ENCODE results near the gene TGM6.

TGM6 gene

DNA sequence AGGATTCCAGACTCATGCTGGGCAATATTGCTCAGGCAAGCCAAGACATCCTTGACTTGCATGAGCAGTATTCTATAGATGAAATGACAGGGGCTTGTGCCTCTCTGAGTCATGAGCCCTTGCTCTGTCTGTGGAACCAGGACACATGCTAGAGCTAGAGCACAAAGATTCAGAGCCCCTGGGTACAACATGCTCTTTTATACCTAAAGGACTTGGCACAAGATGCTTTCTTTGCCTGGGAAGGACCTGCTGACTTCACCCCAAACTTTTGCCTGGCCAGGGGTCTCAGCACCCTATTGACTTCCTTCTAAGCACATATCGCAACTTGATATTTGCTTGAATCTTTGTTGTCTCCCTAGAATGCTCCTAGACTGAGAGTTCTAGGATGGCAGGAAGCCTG, 27.4 kb downstream of the TGM6 start:
- in situ Hi-C loops (cut with HindIII; ENCODE audit: low pct_unique_long_range_greater_than_20kb, low sequenced_read_pairs), result no loop called here
- no peak for TF ChIP-seq JUND (IDR thresholded peaks at IDR 0.05; ENCODE audit: low read depth)
- DNase-seq (ENCODE audit: low read depth in 1 of 2, low spot score in 1 of 2), result no peak

- no peak for DNase-seq (ENCODE audit: low read depth in 1 of 2, low spot score in 1 of 2)
- in situ Hi-C loops (cut with HindIII; ENCODE audit: low pct_unique_long_range_greater_than_20kb, low sequenced_read_pairs), result no loop called here
- no peak for TF ChIP-seq JUND (IDR thresholded peaks at IDR 0.05; ENCODE audit: low read depth)
These were observed 36.0 kb downstream of the TGM6 start for GRCh38 chr20:2416541-2417212.

DNA sequence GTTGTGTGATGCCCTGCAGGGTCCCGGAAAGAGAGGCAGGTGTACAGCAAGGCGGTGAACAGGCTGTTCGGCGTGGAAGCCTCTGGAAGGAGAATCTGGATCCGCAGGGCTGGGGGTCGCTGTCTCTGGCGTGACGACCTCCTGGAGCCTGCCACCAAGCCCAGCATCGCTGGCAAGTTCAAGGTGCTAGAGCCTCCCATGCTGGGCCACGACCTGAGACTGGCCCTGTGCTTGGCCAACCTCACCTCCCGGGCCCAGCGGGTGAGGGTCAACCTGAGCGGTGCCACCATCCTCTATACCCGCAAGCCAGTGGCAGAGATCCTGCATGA, 36.5 kb downstream of the TGM6 start:
- DNase-seq (ENCODE audit: low read depth in 1 of 2, low spot score in 1 of 2), result no peak
- in situ Hi-C loops (cut with HindIII; ENCODE audit: low pct_unique_long_range_greater_than_20kb, low sequenced_read_pairs), result no loop called here
- TF ChIP-seq JUND (IDR thresholded peaks at IDR 0.05; ENCODE audit: low read depth), result no peak

- in situ Hi-C loops (cut with HindIII; ENCODE audit: low pct_unique_long_range_greater_than_20kb, low sequenced_read_pairs), result no loop called here
- no peak for TF ChIP-seq JUND (IDR thresholded peaks at IDR 0.05; ENCODE audit: low read depth)
These were observed 37.7 kb downstream of the TGM6 start for GRCh38 chr20:2418388-2418787.

DNA sequence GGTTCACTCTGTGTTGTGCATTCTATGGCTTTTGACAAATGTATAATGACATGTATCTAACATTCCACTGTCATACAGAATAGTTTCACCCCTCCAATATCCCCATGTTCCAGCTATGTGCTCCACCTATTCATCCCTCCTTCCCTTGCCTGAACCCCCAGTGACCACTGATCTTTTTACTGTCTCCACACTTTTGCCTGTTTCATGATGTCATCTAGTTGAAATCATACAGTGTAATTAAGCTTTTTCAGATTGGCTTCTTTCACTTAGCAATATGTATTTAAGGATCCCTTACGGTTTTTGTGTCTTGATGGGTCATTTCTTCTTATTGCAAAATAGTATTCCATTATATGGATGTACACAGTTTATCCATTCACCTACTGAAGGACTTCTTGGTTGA, 39.8 kb downstream of the TGM6 start:
- no peak for DNase-seq (ENCODE audit: low read depth in 1 of 2, low spot score in 1 of 2)
- in situ Hi-C loops (cut with HindIII; ENCODE audit: low pct_unique_long_range_greater_than_20kb, low sequenced_read_pairs), result no loop called here
- TF ChIP-seq JUND (IDR thresholded peaks at IDR 0.05; ENCODE audit: low read depth), result no peak

More at GRCh38 chr20:2418388-2418787, 37.7 kb downstream of the TGM6 start:
- peak in 1 of 2 experiments; percentile 6 for DNase-seq (ENCODE audit: low read depth in 1 of 2, low spot score in 1 of 2)

DNA sequence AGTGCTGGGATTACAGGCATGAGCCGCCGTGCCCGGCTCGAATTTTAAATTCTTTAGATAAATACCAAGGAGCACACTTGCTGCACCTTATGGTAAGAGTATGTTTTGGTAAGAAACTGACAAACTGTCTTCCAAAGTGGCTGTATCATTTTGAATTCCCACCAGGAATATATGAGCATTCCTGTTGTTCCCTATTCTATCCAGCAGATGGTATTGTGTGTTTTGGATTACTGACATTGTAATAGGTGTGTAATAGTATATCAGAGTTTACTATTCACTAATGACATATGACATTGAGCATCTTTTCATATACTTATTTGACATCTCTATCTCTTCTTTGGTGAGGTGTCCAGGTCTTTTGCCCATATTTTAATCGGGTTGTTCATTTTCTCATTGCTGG, 40.5 kb downstream of the TGM6 start:
- TF ChIP-seq JUND (IDR thresholded peaks at IDR 0.05; ENCODE audit: low read depth), result no peak
- in situ Hi-C loops (cut with HindIII; ENCODE audit: low pct_unique_long_range_greater_than_20kb, low sequenced_read_pairs), result no loop called here
- DNase-seq (ENCODE audit: low read depth in 1 of 2, low spot score in 1 of 2), result peak; percentile 23 to 42

DNA sequence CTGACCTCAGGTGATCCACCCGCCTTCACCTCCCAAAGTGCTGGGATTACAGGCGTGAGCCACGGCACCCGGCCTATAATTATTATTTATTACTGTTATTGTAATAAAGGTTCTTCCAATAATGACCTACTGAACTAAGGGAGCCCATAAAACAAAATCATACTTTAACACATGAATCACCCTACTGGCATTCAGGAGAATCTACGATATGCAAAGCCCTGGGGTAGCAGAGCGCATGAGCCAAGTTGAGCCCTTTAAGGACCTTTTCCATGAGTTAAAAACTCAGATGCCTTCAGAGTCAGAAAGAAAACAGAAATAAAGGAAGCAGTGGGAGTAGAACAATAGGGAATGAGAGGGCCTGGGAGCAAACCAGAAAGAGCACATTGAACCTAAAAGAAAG, 48.4 kb downstream of the TGM6 start:
- no peak for DNase-seq (ENCODE audit: low read depth in 1 of 2, low spot score in 1 of 2)
- in situ Hi-C loops (cut with HindIII; ENCODE audit: low pct_unique_long_range_greater_than_20kb, low sequenced_read_pairs), result no loop called here
- TF ChIP-seq JUND (IDR thresholded peaks at IDR 0.05; ENCODE audit: low read depth), result no peak

DNA sequence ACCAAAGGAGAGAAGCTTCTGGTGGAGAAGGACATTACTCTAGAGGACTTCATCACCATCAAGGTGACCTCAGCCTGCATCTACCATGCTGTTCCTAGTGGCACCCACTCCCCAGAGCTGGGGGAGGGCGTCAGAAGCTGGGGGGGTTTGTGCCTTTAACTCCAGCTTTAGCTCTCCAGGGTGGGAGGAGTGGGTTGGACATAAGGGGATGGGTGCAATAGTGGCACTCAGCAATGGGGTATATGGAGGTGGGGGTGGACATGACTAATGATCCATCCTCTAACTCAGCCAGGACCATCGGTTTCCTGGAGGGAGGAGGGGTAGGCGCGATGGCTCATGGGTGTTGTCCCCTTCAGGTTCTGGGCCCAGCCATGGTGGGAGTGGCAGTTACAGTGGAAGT, 49.8 kb downstream of the TGM6 start:
- in situ Hi-C loops (cut with HindIII; ENCODE audit: low pct_unique_long_range_greater_than_20kb, low sequenced_read_pairs), result no loop called here
- no peak for TF ChIP-seq JUND (IDR thresholded peaks at IDR 0.05; ENCODE audit: low read depth)
- no peak for DNase-seq (ENCODE audit: low read depth in 1 of 2, low spot score in 1 of 2)

DNA sequence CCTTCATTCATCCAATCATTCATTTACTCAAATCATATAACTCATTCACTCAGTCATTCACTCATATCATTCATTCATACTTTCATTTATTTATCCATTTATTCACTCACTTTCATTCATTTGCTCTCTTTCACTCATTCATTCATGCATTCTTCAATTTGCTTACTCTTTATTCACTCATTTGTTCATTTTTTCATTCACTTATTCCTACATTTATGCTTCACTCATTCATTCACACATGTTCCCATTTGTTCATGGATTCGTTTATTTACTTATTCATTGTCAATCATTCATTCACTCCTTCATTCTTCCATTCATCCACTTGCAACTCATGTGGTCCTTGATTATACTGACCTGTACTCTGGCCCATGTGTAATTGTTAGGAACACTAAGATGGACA, 50.5 kb downstream of the TGM6 start:
- TF ChIP-seq JUND (IDR thresholded peaks at IDR 0.05; ENCODE audit: low read depth), result no peak
- no peak for DNase-seq (ENCODE audit: low read depth in 1 of 2, low spot score in 1 of 2)
- in situ Hi-C loops (cut with HindIII; ENCODE audit: low pct_unique_long_range_greater_than_20kb, low sequenced_read_pairs), result no loop called here

DNA sequence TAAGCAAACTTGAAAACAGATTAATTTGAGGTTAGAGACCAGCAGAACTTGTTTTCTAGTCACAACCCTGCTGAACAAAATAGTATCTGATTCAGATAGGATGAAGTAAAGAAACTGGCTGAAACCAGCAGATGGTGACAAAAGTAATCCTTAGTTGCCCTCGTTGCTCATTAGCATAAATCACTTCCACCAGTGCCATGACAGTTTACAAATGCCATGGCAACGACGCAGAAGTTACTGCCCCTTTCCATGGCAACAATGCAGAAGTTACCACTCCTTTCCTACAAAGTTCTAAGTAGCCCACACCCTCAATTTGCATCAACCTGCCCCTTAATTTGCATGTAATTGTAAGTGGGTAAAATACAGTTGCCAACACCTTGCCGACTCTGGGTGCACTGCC, 66.1 kb downstream of the TGM6 start:
- TF ChIP-seq JUND (IDR thresholded peaks at IDR 0.05; ENCODE audit: low read depth), result no peak
- in situ Hi-C loops (cut with HindIII; ENCODE audit: low pct_unique_long_range_greater_than_20kb, low sequenced_read_pairs), result no loop called here
- DNase-seq (ENCODE audit: low read depth in 1 of 2, low spot score in 1 of 2), result no peak

DNA sequence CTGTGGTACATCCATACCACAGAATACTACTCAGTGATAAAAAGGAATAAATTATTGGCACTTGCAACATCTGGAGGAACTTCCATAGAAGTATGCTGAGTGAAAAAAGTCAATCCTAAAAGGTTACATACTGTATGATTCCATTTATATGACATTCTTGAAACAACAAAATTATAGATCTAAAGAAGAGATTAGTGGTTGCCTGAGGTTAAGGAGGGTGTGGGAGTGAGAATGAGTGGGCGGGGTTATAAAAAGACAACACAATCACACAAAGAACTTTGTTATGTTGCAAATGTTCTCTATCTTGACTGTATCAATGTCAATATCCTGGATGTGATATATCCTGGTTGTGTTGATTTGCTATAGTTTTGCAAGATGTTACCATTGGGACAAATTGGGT, 68.7 kb downstream of the TGM6 start:
- no peak for DNase-seq (ENCODE audit: low read depth in 1 of 2, low spot score in 1 of 2)
- in situ Hi-C loops (cut with HindIII; ENCODE audit: low pct_unique_long_range_greater_than_20kb, low sequenced_read_pairs), result no loop called here
- no peak for TF ChIP-seq JUND (IDR thresholded peaks at IDR 0.05; ENCODE audit: low read depth)

DNA sequence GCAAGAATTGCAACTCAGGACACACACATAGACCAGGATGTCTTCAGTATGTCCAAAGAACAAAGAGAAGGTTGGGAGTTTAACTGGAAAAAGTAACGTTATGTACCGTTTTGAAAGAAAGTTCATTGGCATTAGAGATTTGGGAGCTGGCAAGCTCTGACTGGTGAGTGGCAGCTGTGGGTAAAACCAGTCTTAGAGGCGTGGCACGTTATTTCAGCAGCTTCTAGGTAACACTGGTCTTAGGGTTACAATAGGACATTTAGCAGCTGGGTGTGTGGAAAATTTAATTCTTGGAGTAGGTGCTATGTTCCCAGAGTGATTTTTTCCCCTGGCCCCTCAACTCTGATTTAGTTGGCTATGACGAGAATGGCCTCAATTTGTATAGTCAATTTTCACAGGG, 70.7 kb downstream of the TGM6 start:
- in situ Hi-C loops (cut with HindIII; ENCODE audit: low pct_unique_long_range_greater_than_20kb, low sequenced_read_pairs), result no loop called here
- TF ChIP-seq JUND (IDR thresholded peaks at IDR 0.05; ENCODE audit: low read depth), result no peak
- DNase-seq (ENCODE audit: low read depth in 1 of 2, low spot score in 1 of 2), result no peak

GRCh38 chr20:2451939-2452732, 71.4 kb downstream of the TGM6 start:
- TF ChIP-seq JUND (IDR thresholded peaks at IDR 0.05; ENCODE audit: low read depth), result no peak
- peak; percentile 63 to 87 for DNase-seq (ENCODE audit: low read depth in 1 of 2, low spot score in 1 of 2)
- in situ Hi-C loops (cut with HindIII; ENCODE audit: low pct_unique_long_range_greater_than_20kb, low sequenced_read_pairs), result no loop called here
